HCT116 (cell line): ENCODE data around the gene ZNF181.

Experiments used
- EGR1 ChIP-seq: IDR thresholded peaks from 2 replicates; pipeline ENCODE4 v1.6.1; 2012; ENCODE audit warnings: low read depth
- EZH2 ChIP-seq: fragments of 200-600 bp; sonication (generic); IDR thresholded peaks from 2 replicates; pipeline ENCODE4 v1.6.1; 2017; ENCODE audit warnings: antibody characterized with exemption, mixed run types
- POLR2AphosphoS5 ChIP-seq: IDR thresholded peaks from 2 replicates; pipeline ENCODE4 v1.6.1; 2011; ENCODE audit warnings: mild to moderate bottlenecking, low read depth, low read length, moderate library complexity
- SRF ChIP-seq: IDR thresholded peaks from 2 replicates; pipeline ENCODE4 v1.6.1; 2012; ENCODE audit warnings: low read depth
- YY1 ChIP-seq: IDR thresholded peaks from 2 replicates; pipeline ENCODE4 v1.6.1; 2011; ENCODE audit warnings: low read length, low read depth, moderate library complexity, mild to moderate bottlenecking; ENCODE audit not compliant: insufficient replicate concordance; ENCODE audit errors: extremely low read depth
- TF ChIP-seq, protein P1 (sequence below), 3 experiments: fragments of 200-600 bp in 1 of 3; sonication (generic) in 1 of 3; IDR thresholded peaks in 2 of 3; conservative IDR thresholded peaks in 1 of 3; 2 replicates each; pipeline ENCODE4 v1.5.1; 2012 to 2017; ENCODE audit warnings: low read depth in 2 of 3, low read length in 2 of 3, antibody characterized with exemption in 1 of 3, borderline replicate concordance in 1 of 3, control low read depth in 1 of 3, mild to moderate bottlenecking in 1 of 3, mixed read lengths in 1 of 3, mixed run types in 1 of 3, moderate library complexity in 1 of 3; ENCODE audit not compliant: insufficient read depth in 1 of 3
- TF ChIP-seq, protein P2 (sequence below): IDR thresholded peaks from 2 replicates; pipeline ENCODE4 v1.6.1; 2012

DNA sequence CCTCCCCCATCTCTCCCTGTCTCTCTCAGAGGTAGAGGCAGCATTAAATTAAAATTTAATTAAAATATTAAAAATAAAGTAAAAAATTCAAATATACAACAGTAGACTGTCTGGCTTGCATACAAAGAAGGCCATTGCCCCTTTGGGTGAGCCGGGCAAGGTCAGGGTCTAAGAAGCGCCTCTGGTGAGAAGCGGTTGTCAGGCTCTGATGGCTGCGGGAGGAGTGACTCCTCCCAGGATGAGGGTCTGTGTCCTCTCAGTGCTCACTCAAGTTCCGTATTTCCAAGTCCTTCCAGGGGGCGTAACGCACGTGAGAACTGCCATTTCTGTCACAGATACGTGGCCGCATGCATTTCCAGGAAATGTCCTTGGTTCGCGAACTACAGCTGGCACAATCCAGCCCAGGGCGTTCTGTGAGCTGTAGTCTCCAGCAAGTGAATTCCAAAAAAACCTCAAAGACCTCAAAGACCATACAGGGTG is 737 bp upstream of the ZNF181 start:
- no peak for TF ChIP-seq YY1
- no peak for TF ChIP-seq EZH2
- TF ChIP-seq, protein P1, sequence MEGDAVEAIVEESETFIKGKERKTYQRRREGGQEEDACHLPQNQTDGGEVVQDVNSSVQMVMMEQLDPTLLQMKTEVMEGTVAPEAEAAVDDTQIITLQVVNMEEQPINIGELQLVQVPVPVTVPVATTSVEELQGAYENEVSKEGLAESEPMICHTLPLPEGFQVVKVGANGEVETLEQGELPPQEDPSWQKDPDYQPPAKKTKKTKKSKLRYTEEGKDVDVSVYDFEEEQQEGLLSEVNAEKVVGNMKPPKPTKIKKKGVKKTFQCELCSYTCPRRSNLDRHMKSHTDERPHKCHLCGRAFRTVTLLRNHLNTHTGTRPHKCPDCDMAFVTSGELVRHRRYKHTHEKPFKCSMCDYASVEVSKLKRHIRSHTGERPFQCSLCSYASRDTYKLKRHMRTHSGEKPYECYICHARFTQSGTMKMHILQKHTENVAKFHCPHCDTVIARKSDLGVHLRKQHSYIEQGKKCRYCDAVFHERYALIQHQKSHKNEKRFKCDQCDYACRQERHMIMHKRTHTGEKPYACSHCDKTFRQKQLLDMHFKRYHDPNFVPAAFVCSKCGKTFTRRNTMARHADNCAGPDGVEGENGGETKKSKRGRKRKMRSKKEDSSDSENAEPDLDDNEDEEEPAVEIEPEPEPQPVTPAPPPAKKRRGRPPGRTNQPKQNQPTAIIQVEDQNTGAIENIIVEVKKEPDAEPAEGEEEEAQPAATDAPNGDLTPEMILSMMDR (IDR thresholded peaks at IDR 0.05 in 2 of 3, conservative IDR thresholded peaks at IDR 0.05 in 1 of 3; ENCODE audit: borderline replicate concordance in 1 of 3, insufficient read depth in 1 of 3, low read depth in 2 of 3, low read length in 2 of 3) = no peak
- no peak for TF ChIP-seq SRF
- TF ChIP-seq POLR2AphosphoS5 = no peak
- TF ChIP-seq, protein P2, sequence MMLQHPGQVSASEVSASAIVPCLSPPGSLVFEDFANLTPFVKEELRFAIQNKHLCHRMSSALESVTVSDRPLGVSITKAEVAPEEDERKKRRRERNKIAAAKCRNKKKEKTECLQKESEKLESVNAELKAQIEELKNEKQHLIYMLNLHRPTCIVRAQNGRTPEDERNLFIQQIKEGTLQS = no peak
- TF ChIP-seq EGR1 = no peak
